ENCODE results near the gene AP4S1.

AP4S1 gene

DNA sequence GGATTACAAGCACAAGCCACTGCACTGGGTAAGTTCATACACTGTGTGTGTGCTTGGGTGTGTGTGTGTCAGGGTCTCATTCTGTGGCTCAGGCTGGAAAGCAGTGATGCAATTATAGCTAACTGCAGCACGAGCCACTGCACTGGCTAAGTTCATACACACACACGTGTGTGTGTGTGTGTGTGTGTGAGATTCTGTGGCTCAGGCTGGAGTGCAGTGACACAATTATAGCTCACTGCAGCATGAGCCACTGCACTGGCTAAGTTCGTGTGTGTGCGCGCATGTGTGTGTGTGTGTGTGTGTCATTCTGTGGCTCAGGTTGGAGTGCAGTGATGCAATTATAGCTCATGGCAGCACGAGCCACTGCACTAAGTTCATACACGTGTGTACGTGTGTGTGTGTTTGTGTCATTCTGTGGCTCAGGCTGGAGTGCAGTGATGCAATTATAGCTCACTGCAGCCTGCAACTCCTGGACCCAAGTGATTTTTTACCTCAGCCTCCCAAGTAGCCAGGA lies 96.7 kb downstream of the AP4S1 start:
- Histone ChIP-seq H3K27ac (ENCODE audit: low read depth, low read length) (peak overlapping the region; percentile 16), H3K4me3 (ENCODE audit: low read depth, low read length) (no peak overlapping the region), H3K36me3 (ENCODE audit: control insufficient read depth, insufficient read depth, low read length) (peaks cover 69% of the 10 kb centered on the region), H3K9ac (ENCODE audit: low read depth, low read length) (no peak overlapping the region), H3K27me3 (ENCODE audit: control insufficient read depth, insufficient read depth, low read length) (no peaks in the 10 kb centered on the region), H3K9me3 (ENCODE audit: control insufficient read depth, insufficient read depth, low read length) (no peaks in the 10 kb centered on the region), H3K4me1 (ENCODE audit: control insufficient read depth, insufficient read depth, low read length) (peaks cover 36% of the 10 kb centered on the region)

DNA sequence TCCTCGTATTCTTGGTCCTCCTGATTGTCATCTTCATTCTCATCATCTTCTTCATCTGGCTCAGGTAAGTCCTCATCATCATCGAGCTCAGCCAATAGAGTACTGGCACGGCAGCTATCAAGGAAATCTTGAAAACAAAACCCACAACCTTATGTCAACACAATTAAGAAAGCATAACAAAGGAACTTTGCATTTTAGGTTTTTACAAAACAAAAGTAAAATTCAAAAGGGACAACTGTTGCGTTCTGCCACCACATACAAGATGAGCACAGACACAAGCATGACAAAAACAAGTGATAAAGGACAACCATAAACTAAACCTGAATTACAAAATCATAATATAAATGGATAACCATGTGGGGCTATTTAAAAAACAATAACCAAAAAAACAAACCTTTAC lies 97.5 kb downstream of the AP4S1 start:
- Histone ChIP-seq H3K4me3 (ENCODE audit: low read depth, low read length) (no peak overlapping the region), H3K27ac (ENCODE audit: low read depth, low read length) (peak overlapping the region; percentile 74), H3K36me3 (ENCODE audit: control insufficient read depth, insufficient read depth, low read length) (peaks cover 68% of the 10 kb centered on the region), H3K9ac (ENCODE audit: low read depth, low read length) (no peak overlapping the region), H3K9me3 (ENCODE audit: control insufficient read depth, insufficient read depth, low read length) (no peaks in the 10 kb centered on the region), H3K27me3 (ENCODE audit: control insufficient read depth, insufficient read depth, low read length) (no peaks in the 10 kb centered on the region), H3K4me1 (ENCODE audit: control insufficient read depth, insufficient read depth, low read length) (peaks cover 36% of the 10 kb centered on the region)

DNA sequence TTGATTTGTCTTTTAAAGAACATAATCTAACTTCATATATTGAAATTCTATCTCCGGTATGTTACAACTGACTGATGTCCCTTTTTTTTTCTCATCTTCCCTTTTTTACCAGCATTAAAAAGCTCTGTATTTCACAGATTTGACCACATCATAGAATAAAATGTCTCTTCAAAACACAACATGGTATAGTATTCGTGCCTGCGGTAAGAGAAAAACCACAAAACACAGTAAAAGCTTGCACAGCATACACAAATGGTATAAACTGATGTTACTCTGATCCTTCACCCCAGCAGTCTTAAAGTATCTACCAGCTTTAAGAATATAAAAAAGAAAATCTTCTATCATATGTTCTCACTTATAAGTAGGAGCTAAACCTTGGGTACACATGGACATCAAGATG lies 98.7 kb downstream of the AP4S1 start:
- H3K36me3 ChIP-seq (ENCODE audit: control insufficient read depth, insufficient read depth, low read length) = peaks cover 69% of the 10 kb centered on the region
- no peak overlapping the region for H3K4me3 ChIP-seq (ENCODE audit: low read depth, low read length)

DNA sequence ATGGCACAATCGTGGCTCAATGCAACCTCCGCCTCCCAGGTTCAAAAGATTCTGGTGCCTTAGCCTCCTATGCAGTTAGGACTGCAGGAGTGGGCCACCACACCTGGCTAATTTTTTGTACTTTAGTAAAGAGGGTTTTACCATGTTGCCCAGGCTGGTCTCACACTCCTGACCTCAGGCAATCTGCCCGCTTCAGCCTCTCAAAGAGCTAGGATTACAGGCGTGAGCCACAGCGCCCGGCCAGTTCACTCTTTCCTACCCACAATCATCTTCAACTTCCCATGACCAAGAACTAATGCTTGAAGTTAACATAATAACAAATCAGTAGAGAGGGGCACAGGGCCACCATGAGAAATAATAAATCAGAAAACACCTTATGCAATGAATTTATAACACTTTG lies 99.8 kb downstream of the AP4S1 start:
- Histone ChIP-seq H3K27ac (ENCODE audit: low read depth, low read length) (no peak overlapping the region), H3K9ac (ENCODE audit: low read depth, low read length) (no peak overlapping the region), H3K9me3 (ENCODE audit: control insufficient read depth, insufficient read depth, low read length) (no peaks in the 10 kb centered on the region), H3K27me3 (ENCODE audit: control insufficient read depth, insufficient read depth, low read length) (no peaks in the 10 kb centered on the region), H3K36me3 (ENCODE audit: control insufficient read depth, insufficient read depth, low read length) (peaks cover 70% of the 10 kb centered on the region), H3K4me3 (ENCODE audit: low read depth, low read length) (no peak overlapping the region), H3K4me1 (ENCODE audit: control insufficient read depth, insufficient read depth, low read length) (peaks cover 36% of the 10 kb centered on the region)

More for the DNA sequence above, 98.7 kb downstream of the AP4S1 start:
- H3K4me1 ChIP-seq (ENCODE audit: control insufficient read depth, insufficient read depth, low read length) = peaks cover 36% of the 10 kb centered on the region
- no peaks in the 10 kb centered on the region for H3K27me3 ChIP-seq (ENCODE audit: control insufficient read depth, insufficient read depth, low read length)
- H3K9me3 ChIP-seq (ENCODE audit: control insufficient read depth, insufficient read depth, low read length) = no peaks in the 10 kb centered on the region
- H3K27ac ChIP-seq (ENCODE audit: low read depth, low read length) = peak overlapping the region; percentile 74
- H3K9ac ChIP-seq (ENCODE audit: low read depth, low read length) = no peak overlapping the region

DNA sequence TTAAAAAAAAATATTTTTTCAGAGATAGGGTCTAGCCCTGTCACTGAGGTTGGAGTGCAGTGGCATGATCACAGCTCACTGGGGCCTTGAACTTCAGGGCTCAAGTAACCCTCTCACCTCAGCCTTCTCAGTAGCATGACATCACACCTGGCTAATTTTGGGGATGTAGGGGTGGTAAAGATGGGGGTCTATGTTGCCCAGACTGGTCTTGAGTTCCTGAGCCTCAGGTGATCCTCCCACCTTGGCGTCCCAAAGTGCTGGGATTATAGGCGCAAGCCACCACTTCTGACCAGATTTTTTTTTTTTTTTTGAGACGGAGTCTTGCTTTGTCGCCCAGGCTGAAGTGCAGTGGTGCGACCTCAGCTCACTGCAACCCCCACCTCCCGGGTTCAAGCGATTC lies 101.2 kb downstream of the AP4S1 start:
- Histone ChIP-seq H3K27ac (ENCODE audit: low read depth, low read length) (no peak overlapping the region), H3K4me3 (ENCODE audit: low read depth, low read length) (no peak overlapping the region), H3K36me3 (ENCODE audit: control insufficient read depth, insufficient read depth, low read length) (peaks cover 70% of the 10 kb centered on the region), H3K9ac (ENCODE audit: low read depth, low read length) (no peak overlapping the region), H3K4me1 (ENCODE audit: control insufficient read depth, insufficient read depth, low read length) (peaks cover 33% of the 10 kb centered on the region), H3K27me3 (ENCODE audit: control insufficient read depth, insufficient read depth, low read length) (no peaks in the 10 kb centered on the region), H3K9me3 (ENCODE audit: control insufficient read depth, insufficient read depth, low read length) (no peaks in the 10 kb centered on the region)

DNA sequence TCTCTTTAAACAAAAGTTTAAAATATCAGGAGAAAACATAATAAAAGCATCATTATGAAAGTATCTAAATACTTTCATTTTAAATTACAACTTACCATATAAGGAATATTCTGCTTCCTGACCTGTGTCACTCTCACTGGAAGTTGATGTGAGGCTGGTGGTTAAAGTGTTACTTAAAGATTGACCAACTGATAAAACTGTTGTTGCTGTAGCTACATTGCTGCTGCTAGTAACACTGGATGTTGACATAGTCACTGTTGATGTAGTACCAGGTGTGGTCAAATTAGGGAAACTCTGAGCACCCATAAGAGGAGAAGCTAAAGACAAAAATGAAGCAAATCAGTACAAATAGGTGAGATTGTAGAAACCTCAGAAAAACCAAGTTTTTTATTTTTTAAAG lies 102.2 kb downstream of the AP4S1 start:
- Histone ChIP-seq H3K4me1 (ENCODE audit: control insufficient read depth, insufficient read depth, low read length) (peaks cover 24% of the 10 kb centered on the region), H3K9ac (ENCODE audit: low read depth, low read length) (no peak overlapping the region), H3K27me3 (ENCODE audit: control insufficient read depth, insufficient read depth, low read length) (no peaks in the 10 kb centered on the region), H3K36me3 (ENCODE audit: control insufficient read depth, insufficient read depth, low read length) (peaks cover 70% of the 10 kb centered on the region), H3K4me3 (ENCODE audit: low read depth, low read length) (no peak overlapping the region), H3K27ac (ENCODE audit: low read depth, low read length) (no peak overlapping the region), H3K9me3 (ENCODE audit: control insufficient read depth, insufficient read depth, low read length) (no peaks in the 10 kb centered on the region)

DNA sequence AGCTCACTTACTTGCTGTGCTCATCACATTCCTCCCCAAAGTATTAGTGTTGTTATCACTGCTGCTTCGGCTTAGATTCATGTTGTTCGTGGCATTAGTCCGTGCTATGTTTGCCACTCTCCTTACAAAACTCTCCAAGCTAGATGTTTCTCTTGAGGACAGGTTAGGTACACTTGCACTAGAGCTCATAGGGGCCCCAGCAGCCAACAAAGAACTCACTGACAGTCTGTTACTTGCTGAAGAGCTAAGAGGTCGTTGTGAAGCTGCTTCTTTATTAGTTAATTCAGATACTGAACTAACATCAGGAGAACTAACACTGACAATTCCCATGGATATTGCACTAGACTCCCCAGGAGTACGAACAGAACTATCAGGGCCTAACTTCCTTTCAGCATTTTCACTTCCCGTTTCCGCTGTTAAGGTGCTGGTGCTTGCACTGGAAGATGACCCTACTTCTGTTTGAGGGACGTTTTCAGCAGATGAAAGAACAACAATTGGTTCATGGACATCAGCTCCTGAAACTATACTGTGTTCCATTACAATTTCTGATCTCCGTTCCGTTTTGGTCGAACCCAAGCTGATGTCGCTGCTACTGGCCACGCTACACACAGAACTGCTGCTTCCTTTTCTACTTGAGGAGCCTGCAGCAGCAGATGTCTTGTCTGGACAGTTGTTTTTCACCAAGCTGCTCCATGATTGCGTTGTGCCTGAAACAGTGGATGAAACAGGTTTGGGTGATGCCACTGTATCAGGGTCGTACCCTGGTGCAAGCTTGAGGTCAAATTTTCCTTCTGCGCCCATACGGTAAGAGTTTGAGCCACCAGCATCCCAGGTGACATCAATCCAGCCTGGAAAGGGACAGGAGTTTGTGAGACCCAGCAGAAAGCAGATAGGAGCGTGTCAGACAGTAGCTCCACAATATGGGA lies 103.4 kb downstream of the AP4S1 start:
- Histone ChIP-seq H3K27me3 (ENCODE audit: control insufficient read depth, insufficient read depth, low read length) (no peaks in the 10 kb centered on the region), H3K4me1 (ENCODE audit: control insufficient read depth, insufficient read depth, low read length) (peaks cover 12% of the 10 kb centered on the region), H3K9ac (ENCODE audit: low read depth, low read length) (no peak overlapping the region), H3K4me3 (ENCODE audit: low read depth, low read length) (no peak overlapping the region), H3K9me3 (ENCODE audit: control insufficient read depth, insufficient read depth, low read length) (no peaks in the 10 kb centered on the region), H3K27ac (ENCODE audit: low read depth, low read length) (no peak overlapping the region), H3K36me3 (ENCODE audit: control insufficient read depth, insufficient read depth, low read length) (peaks cover 81% of the 10 kb centered on the region)

DNA sequence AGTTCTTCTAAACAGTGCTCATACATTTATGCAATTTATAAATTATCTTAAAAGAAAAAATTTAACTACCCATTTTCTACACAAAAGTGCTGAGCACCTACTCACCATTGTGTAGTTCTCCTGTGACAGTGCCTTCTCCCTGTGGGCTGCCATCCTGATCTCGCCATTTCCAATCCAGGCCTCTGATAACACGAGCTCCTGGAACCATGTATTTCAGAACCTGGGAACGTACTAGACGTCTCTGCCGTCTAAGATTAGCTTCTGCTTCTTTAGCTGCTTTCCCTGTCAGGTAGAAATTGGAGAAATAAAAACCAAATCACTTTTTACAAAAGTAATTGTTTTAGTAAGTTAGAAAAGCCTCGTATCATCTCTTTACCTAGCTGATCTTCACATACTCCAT lies 107.7 kb downstream of the AP4S1 start:
- Histone ChIP-seq H3K9me3 (ENCODE audit: control insufficient read depth, insufficient read depth, low read length) (no peaks in the 10 kb centered on the region), H3K27me3 (ENCODE audit: control insufficient read depth, insufficient read depth, low read length) (no peaks in the 10 kb centered on the region), H3K9ac (ENCODE audit: low read depth, low read length) (no peak overlapping the region), H3K27ac (ENCODE audit: low read depth, low read length) (no peak overlapping the region), H3K4me3 (ENCODE audit: low read depth, low read length) (no peak overlapping the region), H3K36me3 (ENCODE audit: control insufficient read depth, insufficient read depth, low read length) (peaks cover 93% of the 10 kb centered on the region), H3K4me1 (ENCODE audit: control insufficient read depth, insufficient read depth, low read length) (no peaks in the 10 kb centered on the region)

DNA sequence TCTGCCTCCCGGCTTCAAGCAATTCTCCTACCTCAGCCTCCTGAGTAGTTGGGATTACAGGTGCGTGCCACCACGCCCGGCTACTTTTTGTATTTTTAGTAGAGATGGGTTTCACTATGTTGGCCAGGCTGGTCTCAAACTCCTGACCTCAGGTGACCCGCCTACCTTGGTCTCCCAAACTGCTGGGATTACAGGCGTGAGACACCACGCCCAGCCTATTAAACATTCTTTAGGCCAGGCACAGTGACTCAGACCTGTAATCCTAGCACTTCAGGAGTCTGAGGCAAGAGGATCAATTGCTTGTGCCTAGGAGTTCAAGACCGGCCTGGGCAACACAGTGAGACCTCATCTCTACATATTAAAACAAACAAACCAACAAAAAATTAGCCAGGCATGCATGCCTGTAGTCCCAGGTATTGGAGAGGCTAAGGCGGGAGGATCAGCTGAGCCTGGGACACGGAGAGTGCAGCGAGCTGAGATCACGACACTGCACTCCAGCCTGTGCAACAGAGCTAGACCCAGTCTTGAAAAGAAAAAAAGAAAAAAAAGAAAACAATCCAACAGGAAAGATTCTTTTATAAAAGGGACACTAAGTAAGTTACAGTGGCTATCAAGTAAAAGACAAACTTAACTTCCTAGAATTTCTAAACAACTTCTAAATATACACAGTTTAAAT lies 111.9 kb downstream of the AP4S1 start:
- H3K4me1 ChIP-seq (ENCODE audit: control insufficient read depth, insufficient read depth, low read length) = no peaks in the 10 kb centered on the region
- no peak overlapping the region for H3K9ac ChIP-seq (ENCODE audit: low read depth, low read length)
- H3K36me3 ChIP-seq (ENCODE audit: control insufficient read depth, insufficient read depth, low read length) = peaks cover 88% of the 10 kb centered on the region
- no peak overlapping the region for H3K27ac ChIP-seq (ENCODE audit: low read depth, low read length)
- H3K27me3 ChIP-seq (ENCODE audit: control insufficient read depth, insufficient read depth, low read length) = no peaks in the 10 kb centered on the region
- no peaks in the 10 kb centered on the region for H3K9me3 ChIP-seq (ENCODE audit: control insufficient read depth, insufficient read depth, low read length)
- no peak overlapping the region for H3K4me3 ChIP-seq (ENCODE audit: low read depth, low read length)

DNA sequence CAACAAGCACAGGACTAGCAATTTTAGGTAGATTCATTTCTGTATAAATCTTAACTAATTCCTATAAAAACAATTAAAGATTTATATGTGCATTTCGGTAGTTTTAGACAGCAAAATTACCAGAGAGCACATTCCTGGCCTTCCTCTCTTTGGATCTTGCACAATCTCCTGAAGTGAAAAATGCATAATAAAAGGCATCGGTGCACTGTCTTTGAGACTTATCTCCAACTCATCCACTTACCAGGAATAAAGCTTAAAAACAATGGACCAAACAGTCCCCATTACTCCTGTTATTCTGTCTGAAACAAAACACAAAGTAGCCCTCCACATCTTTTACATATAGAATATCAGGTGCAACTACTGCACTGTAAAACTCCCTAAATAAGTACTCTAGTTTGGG lies 112.9 kb downstream of the AP4S1 start:
- Histone ChIP-seq H3K9ac (ENCODE audit: low read depth, low read length) (no peak overlapping the region), H3K36me3 (ENCODE audit: control insufficient read depth, insufficient read depth, low read length) (peaks cover 85% of the 10 kb centered on the region), H3K27me3 (ENCODE audit: control insufficient read depth, insufficient read depth, low read length) (no peaks in the 10 kb centered on the region), H3K4me1 (ENCODE audit: control insufficient read depth, insufficient read depth, low read length) (no peaks in the 10 kb centered on the region), H3K9me3 (ENCODE audit: control insufficient read depth, insufficient read depth, low read length) (no peaks in the 10 kb centered on the region), H3K27ac (ENCODE audit: low read depth, low read length) (no peak overlapping the region), H3K4me3 (ENCODE audit: low read depth, low read length) (no peak overlapping the region)

DNA sequence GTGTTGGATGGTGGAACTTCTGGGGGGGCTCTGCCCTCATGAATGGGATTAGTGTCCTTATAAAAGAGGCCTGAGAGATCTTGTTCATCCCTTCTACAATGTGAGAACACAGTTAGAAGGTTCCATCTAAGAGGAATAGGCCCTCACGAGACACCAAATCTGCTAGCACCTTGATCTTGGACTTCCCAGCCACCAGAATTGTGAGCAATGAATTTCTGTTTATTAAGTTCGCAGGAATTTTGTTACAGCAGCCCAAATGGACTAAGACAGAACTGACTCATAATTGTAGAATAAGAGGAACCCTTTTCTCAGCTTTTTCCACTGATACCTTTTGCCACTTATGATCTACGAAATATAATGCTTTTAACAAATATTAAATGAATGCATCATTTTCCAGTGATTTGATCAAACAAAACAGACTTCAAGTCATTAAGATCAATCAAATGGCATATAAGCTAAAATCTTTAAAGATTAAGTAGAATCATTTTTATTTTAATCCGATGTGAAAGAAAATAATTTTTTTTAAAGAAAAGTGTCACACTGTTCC lies 113.9 kb downstream of the AP4S1 start:
- Histone ChIP-seq H3K9ac (ENCODE audit: low read depth, low read length) (no peak overlapping the region), H3K4me1 (ENCODE audit: control insufficient read depth, insufficient read depth, low read length) (no peaks in the 10 kb centered on the region), H3K27ac (ENCODE audit: low read depth, low read length) (no peak overlapping the region), H3K36me3 (ENCODE audit: control insufficient read depth, insufficient read depth, low read length) (peaks cover 85% of the 10 kb centered on the region), H3K4me3 (ENCODE audit: low read depth, low read length) (no peak overlapping the region), H3K9me3 (ENCODE audit: control insufficient read depth, insufficient read depth, low read length) (no peaks in the 10 kb centered on the region), H3K27me3 (ENCODE audit: control insufficient read depth, insufficient read depth, low read length) (no peaks in the 10 kb centered on the region)
